ENCODE results near the gene MYO5C.

MYO5C gene

GRCh38 chr15:52295421-52296001, at the start of gene MYO5C:
Gene MYO5C, minus strand, starts transcription at chr15:52295804. Its CDS starts 168 bp downstream, at chr15:52295636.
- Histone ChIP-seq H3K36me3 (ENCODE audit: insufficient read depth, low read length) (no peaks in the 10 kb centered on the region), H3K9ac (ENCODE audit: low read depth, low read length) (peak within 1 kb of the TSS; percentile 82), H3K9me3 (ENCODE audit: control insufficient read depth, insufficient read depth, low read length) (no peaks in the 10 kb centered on the region; the same call in 1 of the 2 replicates), H3K4me1 (ENCODE audit: insufficient read depth, low read length) (no peaks in the 10 kb centered on the region)

DNA sequence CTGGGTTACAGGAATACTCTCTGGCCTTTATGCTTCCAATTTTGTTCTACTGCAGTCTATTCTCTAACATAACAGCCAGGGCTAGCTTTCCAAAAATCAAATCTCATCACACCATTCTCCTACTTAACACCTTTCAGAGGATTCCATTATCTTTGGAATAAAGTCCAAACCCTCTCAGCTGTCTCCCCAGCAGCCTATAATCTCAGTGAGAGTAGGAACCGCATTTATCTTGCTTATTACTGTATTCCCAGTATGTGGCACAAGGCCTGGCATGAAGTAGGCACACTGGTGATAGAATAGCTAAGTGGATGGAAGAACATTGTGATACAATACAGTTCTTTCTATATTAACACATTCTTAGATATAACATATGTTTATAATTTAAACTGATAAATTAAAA, 49.0 kb upstream of the MYO5C start:
- Histone ChIP-seq H3K9me3 (ENCODE audit: control insufficient read depth, insufficient read depth, low read length) (no peaks in the 10 kb centered on the region), H3K36me3 (ENCODE audit: insufficient read depth, low read length) (no peaks in the 10 kb centered on the region; the same call in 1 of the 2 replicates), H3K9ac (ENCODE audit: low read depth, low read length) (no peak overlapping the region), H3K4me1 (ENCODE audit: insufficient read depth, low read length) (peaks cover 3% of the 10 kb centered on the region)

- Histone ChIP-seq H3K9me3 (ENCODE audit: control insufficient read depth, insufficient read depth, low read length) (no peaks in the 10 kb centered on the region), H3K9ac (ENCODE audit: low read depth, low read length) (no peak overlapping the region), H3K36me3 (ENCODE audit: insufficient read depth, low read length) (no peaks in the 10 kb centered on the region), H3K4me1 (ENCODE audit: insufficient read depth, low read length) (peaks cover 5% of the 10 kb centered on the region)
These were observed 48.2 kb upstream of the MYO5C start for GRCh38 chr15:52343831-52344230.

DNA sequence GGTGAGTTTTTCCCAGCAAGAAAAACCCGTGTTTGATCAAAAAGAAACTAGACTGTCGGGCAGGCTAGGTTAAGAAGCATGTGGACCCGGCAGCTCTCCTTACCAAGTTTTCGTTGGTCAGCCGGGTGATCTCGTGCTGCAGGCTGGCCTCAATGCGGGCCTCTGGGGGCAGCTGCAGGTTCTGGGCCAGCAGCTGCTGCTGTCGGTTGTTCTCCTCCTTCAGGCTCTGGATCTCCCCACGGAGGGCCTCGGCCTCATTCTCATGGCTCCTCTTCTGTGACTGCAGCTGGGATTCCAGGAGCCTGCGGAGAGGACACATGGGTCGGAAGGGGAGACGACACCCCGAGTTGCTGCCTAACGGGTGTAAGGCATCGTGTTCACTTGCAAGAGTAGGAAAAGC, 44.5 kb upstream of the MYO5C start:
- Histone ChIP-seq H3K36me3 (ENCODE audit: insufficient read depth, low read length) (no peaks in the 10 kb centered on the region), H3K4me1 (ENCODE audit: insufficient read depth, low read length) (peaks cover 27% of the 10 kb centered on the region), H3K9ac (ENCODE audit: low read depth, low read length) (no peak overlapping the region), H3K9me3 (ENCODE audit: control insufficient read depth, insufficient read depth, low read length) (no peaks in the 10 kb centered on the region)

DNA sequence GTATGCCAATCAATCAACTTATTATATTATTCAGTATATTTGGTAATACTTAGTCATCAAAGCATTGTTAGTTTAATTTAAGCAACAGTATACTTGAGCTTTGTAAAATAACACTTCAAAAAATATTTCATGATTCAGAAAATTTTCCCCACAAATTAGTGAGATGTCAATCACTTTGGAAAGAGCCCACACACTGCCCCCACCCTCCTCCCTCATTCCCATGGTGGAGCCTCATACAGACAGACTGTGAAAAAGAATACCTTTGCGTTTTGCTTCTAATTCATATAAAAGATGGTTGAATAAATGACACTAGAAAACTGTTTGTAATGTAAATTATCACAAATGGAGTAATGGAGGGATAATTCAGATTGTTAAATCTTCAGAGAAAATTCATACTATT, 43.3 kb upstream of the MYO5C start:
- peaks cover 27% of the 10 kb centered on the region for H3K4me1 ChIP-seq (ENCODE audit: insufficient read depth, low read length)
- no peaks in the 10 kb centered on the region for H3K36me3 ChIP-seq (ENCODE audit: insufficient read depth, low read length)
- H3K9ac ChIP-seq (ENCODE audit: low read depth, low read length), result no peak overlapping the region
- H3K9me3 ChIP-seq (ENCODE audit: control insufficient read depth, insufficient read depth, low read length), result no peaks in the 10 kb centered on the region

- H3K36me3 ChIP-seq (ENCODE audit: insufficient read depth, low read length), result no peaks in the 10 kb centered on the region
- H3K9me3 ChIP-seq (ENCODE audit: control insufficient read depth, insufficient read depth, low read length), result no peaks in the 10 kb centered on the region
- no peak overlapping the region for H3K9ac ChIP-seq (ENCODE audit: low read depth, low read length)
- peaks cover 27% of the 10 kb centered on the region for H3K4me1 ChIP-seq (ENCODE audit: insufficient read depth, low read length)
These were observed 42.5 kb upstream of the MYO5C start for GRCh38 chr15:52338058-52338457.

- Histone ChIP-seq H3K36me3 (ENCODE audit: insufficient read depth, low read length) (no peaks in the 10 kb centered on the region), H3K4me1 (ENCODE audit: insufficient read depth, low read length) (peaks cover 27% of the 10 kb centered on the region)
These were observed 41.7 kb upstream of the MYO5C start for GRCh38 chr15:52337198-52337853.

DNA sequence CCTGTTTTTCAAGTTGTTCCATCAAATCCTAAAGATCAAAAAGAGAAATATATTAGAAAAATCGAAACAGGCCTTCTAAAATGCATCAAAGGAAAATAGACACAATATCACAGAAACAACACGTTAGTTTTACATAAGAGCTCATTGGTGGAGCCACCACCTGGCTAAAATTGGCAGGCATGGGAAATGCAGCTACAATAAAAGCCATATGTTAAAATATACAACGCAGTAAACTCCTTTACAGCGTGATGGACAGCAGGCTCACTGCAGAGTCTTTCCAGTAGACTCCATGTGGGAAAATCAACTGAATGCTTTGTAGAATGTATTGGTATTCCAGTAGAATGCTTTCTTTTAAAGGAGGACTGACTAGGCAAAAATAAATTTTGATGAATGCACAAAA, 40.9 kb upstream of the MYO5C start:
- Histone ChIP-seq H3K36me3 (ENCODE audit: insufficient read depth, low read length) (no peaks in the 10 kb centered on the region), H3K9ac (ENCODE audit: low read depth, low read length) (no peak overlapping the region), H3K9me3 (ENCODE audit: control insufficient read depth, insufficient read depth, low read length) (no peaks in the 10 kb centered on the region), H3K4me1 (ENCODE audit: insufficient read depth, low read length) (peaks cover 29% of the 10 kb centered on the region)

More at GRCh38 chr15:52337198-52337853, 41.7 kb upstream of the MYO5C start:
- Histone ChIP-seq H3K9me3 (ENCODE audit: control insufficient read depth, insufficient read depth, low read length) (no peaks in the 10 kb centered on the region), H3K9ac (ENCODE audit: low read depth, low read length) (no peak overlapping the region)

DNA sequence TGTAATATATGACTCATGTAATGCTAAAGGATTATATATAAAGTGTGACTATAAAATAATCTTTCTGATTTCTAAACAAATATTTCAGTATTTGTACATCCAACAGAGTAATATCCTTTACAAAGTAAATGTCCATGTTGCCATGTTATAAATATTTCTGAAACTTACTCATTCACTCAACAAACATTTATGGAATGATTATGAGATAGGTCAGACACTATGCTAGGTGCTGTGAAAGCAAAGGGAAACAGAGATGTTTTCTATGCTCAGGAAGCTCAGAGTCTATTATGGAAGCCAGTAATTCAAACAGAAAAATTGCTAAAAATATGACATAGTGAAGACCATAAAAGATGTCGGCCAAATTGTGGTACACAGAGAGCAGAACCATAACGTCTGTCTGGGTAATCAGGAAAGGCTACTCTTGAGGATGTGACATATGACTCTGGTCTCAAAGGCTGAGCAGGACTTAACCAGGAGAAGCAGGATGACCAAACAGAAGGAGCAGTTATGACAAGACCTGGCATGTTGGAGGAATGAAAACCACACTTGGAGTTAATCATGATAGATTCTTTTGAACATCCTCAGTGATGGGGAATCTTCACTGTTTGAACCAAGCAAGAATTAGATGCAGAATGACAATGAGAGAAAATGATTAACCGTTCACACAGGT, 39.0 kb upstream of the MYO5C start:
- Histone ChIP-seq H3K4me1 (ENCODE audit: insufficient read depth, low read length) (peaks cover 30% of the 10 kb centered on the region), H3K9ac (ENCODE audit: low read depth, low read length) (no peak overlapping the region), H3K9me3 (ENCODE audit: control insufficient read depth, insufficient read depth, low read length) (no peaks in the 10 kb centered on the region), H3K36me3 (ENCODE audit: insufficient read depth, low read length) (no peaks in the 10 kb centered on the region)

GRCh38 chr15:52331490-52332240, 36.1 kb upstream of the MYO5C start:
- Histone ChIP-seq H3K9ac (ENCODE audit: low read depth, low read length) (no peak overlapping the region), H3K36me3 (ENCODE audit: insufficient read depth, low read length) (peaks cover 4% of the 10 kb centered on the region; the same call in 1 of the 2 replicates), H3K4me1 (ENCODE audit: insufficient read depth, low read length) (peaks cover 7% of the 10 kb centered on the region; the same call in 1 of the 2 replicates), H3K9me3 (ENCODE audit: control insufficient read depth, insufficient read depth, low read length) (no peaks in the 10 kb centered on the region)

DNA sequence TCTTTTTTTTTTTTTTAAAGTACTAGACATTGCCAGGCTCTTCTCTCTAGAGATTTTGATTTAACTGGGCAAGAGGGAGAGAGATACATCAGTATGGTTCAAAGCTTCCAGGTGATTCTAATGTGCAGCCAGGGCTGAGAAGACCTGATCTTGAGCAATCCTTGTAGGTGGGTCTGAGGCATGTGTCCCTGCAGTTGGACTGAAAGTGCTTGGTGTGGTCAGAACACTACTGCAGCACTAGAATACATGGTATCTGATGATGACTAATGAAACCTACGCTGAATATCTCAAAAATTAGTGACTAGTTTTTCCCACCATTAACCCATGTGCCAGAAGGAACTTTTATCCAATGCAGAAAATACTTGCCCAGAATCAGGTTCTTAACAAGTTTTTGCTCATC, 34.4 kb upstream of the MYO5C start:
- Histone ChIP-seq H3K4me1 (ENCODE audit: insufficient read depth, low read length) (peaks cover 7% of the 10 kb centered on the region; the same call in 1 of the 2 replicates), H3K36me3 (ENCODE audit: insufficient read depth, low read length) (peaks cover 4% of the 10 kb centered on the region; the same call in 1 of the 2 replicates), H3K9me3 (ENCODE audit: control insufficient read depth, insufficient read depth, low read length) (no peaks in the 10 kb centered on the region), H3K9ac (ENCODE audit: low read depth, low read length) (no peak overlapping the region)

- peaks cover 4% of the 10 kb centered on the region; the same call in 1 of the 2 replicates for H3K36me3 ChIP-seq (ENCODE audit: insufficient read depth, low read length)
- H3K4me1 ChIP-seq (ENCODE audit: insufficient read depth, low read length), result peaks cover 7% of the 10 kb centered on the region; the same call in 1 of the 2 replicates
- H3K9ac ChIP-seq (ENCODE audit: low read depth, low read length), result no peak overlapping the region
- no peaks in the 10 kb centered on the region for H3K9me3 ChIP-seq (ENCODE audit: control insufficient read depth, insufficient read depth, low read length)
These were observed 33.5 kb upstream of the MYO5C start for GRCh38 chr15:52329150-52329549.

DNA sequence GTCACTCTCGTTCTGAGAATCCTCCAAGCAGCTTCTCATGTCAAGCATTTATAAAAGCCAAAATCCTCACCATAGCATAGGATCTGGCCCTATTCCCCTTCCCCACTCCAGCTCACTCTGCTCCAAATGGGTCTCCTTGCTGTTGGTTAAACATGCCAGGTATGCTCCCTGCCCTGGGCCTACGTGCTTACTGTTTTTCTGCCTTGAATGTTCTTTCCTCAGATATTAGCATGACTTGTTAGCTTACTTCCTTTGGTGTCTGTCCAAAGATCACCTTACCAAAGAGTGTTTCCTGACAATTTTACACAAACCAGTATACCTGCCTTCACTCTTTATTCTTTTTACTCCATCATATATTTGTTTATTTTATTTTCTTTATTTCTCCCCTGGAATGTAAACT, 33.1 kb upstream of the MYO5C start:
- Histone ChIP-seq H3K36me3 (ENCODE audit: insufficient read depth, low read length) (peaks cover 4% of the 10 kb centered on the region; the same call in 1 of the 2 replicates), H3K9me3 (ENCODE audit: control insufficient read depth, insufficient read depth, low read length) (no peaks in the 10 kb centered on the region), H3K4me1 (ENCODE audit: insufficient read depth, low read length) (peaks cover 7% of the 10 kb centered on the region; the same call in 1 of the 2 replicates), H3K9ac (ENCODE audit: low read depth, low read length) (no peak overlapping the region)

DNA sequence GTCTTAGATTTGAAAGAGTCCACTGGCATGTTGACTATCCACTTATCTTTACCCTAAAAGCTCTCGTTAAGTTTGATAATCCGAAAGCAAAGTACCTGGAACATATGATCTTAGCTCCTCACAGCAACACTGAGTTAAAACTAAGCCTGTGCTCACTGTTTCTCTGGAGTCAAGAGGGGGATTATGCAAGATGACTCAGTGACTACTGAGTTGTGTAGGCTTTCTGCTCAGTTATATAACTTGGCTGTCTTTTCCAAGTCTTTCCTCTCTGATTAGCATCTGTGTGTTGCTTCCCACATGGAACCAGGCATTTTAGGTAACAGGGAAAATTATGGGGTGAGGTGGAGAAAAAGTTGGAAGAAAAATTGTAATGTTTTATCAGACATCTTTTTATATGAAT, 31.2 kb upstream of the MYO5C start:
- H3K4me1 ChIP-seq (ENCODE audit: insufficient read depth, low read length), result peaks cover 6% of the 10 kb centered on the region; the same call in 1 of the 2 replicates
- peaks cover 4% of the 10 kb centered on the region; the same call in 1 of the 2 replicates for H3K36me3 ChIP-seq (ENCODE audit: insufficient read depth, low read length)
- H3K9me3 ChIP-seq (ENCODE audit: control insufficient read depth, insufficient read depth, low read length), result no peaks in the 10 kb centered on the region
- H3K9ac ChIP-seq (ENCODE audit: low read depth, low read length), result no peak overlapping the region
